Endothelial cell of umbilical vein (primary cell): ENCODE results near the gene GID4. TPM values are rescaled to one million over a fixed set of nuclear protein-coding genes. Genes with fewer than 3 reads are reported as not detected.

Experiments used
- BruUV-seq: library from RNA; stranded (reverse); fragments of 400-500 nt; replicated peaks from 2 replicates; lab custom pipeline; 2021; lab: Mats Ljungman, UMichigan
- CTCF ChIA-PET: fragments of 300-600, 350-600 bp; sonication (Branson Sonifier 250); formaldehyde crosslinking; loops from one replicate; lab custom pipeline; 2021; ENCODE audit warnings: antibody characterized with exemption, inconsistent platforms; lab: Charles Lee
- POLR2A ChIA-PET: fragments of 300-600, 350-600 bp; sonication (Branson Sonifier 250); formaldehyde crosslinking; loops from one replicate; lab custom pipeline; 2021; ENCODE audit warnings: antibody characterized with exemption, inconsistent platforms; lab: Charles Lee
- DNase-seq: peaks from one replicate; pipeline ENCODE4 v3.0.0-alpha.2; 2011; ENCODE audit warnings: low read depth, low spot score
- FAIRE-seq: peaks from 2 replicates; lab custom pipeline; 2011; peaks lifted over from hg19 to GRCh38; lab: Jason Lieb, UNC
- H2AFZ ChIP-seq: 2 replicates; pipeline ENCODE4 v1.6.0; 2012; ENCODE audit warnings: low read depth, low read length, control low read depth, inconsistent platforms
- H3K27ac ChIP-seq: 2 replicates; pipeline ENCODE4 v1.5.1; 2011; ENCODE audit warnings: low read depth, mild to moderate bottlenecking, control low read depth, low read length, moderate library complexity; ENCODE audit not compliant: insufficient read depth
- H3K27me3 ChIP-seq, 2 experiments: 2 replicates each; pipeline versions ENCODE4 v1.6.0 to v1.6.1; 2011; ENCODE audit warnings: low read length in 2 of 2, mixed read lengths in 1 of 2; ENCODE audit not compliant: control insufficient read depth in 2 of 2, insufficient read depth in 2 of 2
- H3K36me3 ChIP-seq, 2 experiments: 2 replicates in 1 of 2; 3 replicates in 1 of 2; pipeline ENCODE4 v1.5.1; 2011; ENCODE audit warnings: low read length in 2 of 2, mild to moderate bottlenecking in 1 of 2, moderate library complexity in 1 of 2; ENCODE audit not compliant: control insufficient read depth in 2 of 2, insufficient read depth in 2 of 2; ENCODE audit errors: extremely low read depth in 1 of 2
- H3K4me1 ChIP-seq: 3 replicates; pipeline ENCODE4 v1.5.1; 2011; ENCODE audit warnings: mild to moderate bottlenecking, low read length; ENCODE audit not compliant: control insufficient read depth, insufficient read depth; ENCODE audit errors: extremely low read depth
- H3K4me2 ChIP-seq: 2 replicates; pipeline ENCODE4 v1.6.1; 2011; ENCODE audit warnings: low read length, control low read depth, mixed read lengths; ENCODE audit not compliant: insufficient read depth
- H3K4me3 ChIP-seq, 3 experiments: fragments of 200-600 bp in 1 of 3; sonication (generic), shearing (Covaris generic) in 1 of 3; replicated peaks in 1 of 3; 2 replicates each; pipeline ENCODE4 v1.5.1; 2011 to 2016; ENCODE audit warnings: control low read depth in 3 of 3, low read length in 3 of 3, mild to moderate bottlenecking in 2 of 3, inconsistent platforms in 1 of 3, low read depth in 1 of 3, moderate library complexity in 1 of 3; ENCODE audit not compliant: insufficient read depth in 1 of 3
- H3K79me2 ChIP-seq: 2 replicates; pipeline ENCODE4 v1.6.0; 2012; ENCODE audit warnings: low read length, inconsistent platforms; ENCODE audit not compliant: control insufficient read depth, insufficient read depth
- H3K9ac ChIP-seq: replicated peaks from 2 replicates; pipeline ENCODE3; 2011; ENCODE audit warnings: low read length, control low read depth; ENCODE audit not compliant: insufficient read depth; ENCODE audit errors: extremely low read depth
- H3K9me1 ChIP-seq: replicated peaks from 3 replicates; pipeline ENCODE4 v1.6.0; 2011; ENCODE audit warnings: mild to moderate bottlenecking, low read length; ENCODE audit not compliant: control insufficient read depth, insufficient read depth; ENCODE audit errors: extremely low read depth
- H3K9me3 ChIP-seq: replicated peaks from 2 replicates; pipeline ENCODE4 v1.5.1; 2012; ENCODE audit warnings: low read length, inconsistent platforms; ENCODE audit not compliant: control insufficient read depth, insufficient read depth
- H4K20me1 ChIP-seq: replicated peaks from 2 replicates; pipeline ENCODE3; 2011; ENCODE audit warnings: mild to moderate bottlenecking, low read length; ENCODE audit not compliant: control insufficient read depth, insufficient read depth; ENCODE audit errors: extremely low read depth
- CTCF ChIP-seq, 2 donors: IDR thresholded peaks; 1 replicate in 1 of 2; 2 replicates in 1 of 2; pipeline ENCODE4 v1.5.1; 2011; ENCODE audit warnings: low read length in 2 of 2, mild to moderate bottlenecking in 2 of 2, moderate library complexity in 2 of 2, control low read depth in 1 of 2, inconsistent platforms in 1 of 2, low read depth in 1 of 2; ENCODE audit not compliant: insufficient read depth in 1 of 2; ENCODE audit errors: extremely low read depth in 1 of 2
- EZH2 ChIP-seq: IDR thresholded peaks from 2 replicates; pipeline ENCODE4 v1.6.1; 2012; ENCODE audit warnings: borderline replicate concordance, low read depth, mild to moderate bottlenecking, moderate library complexity, low read length, inconsistent platforms; ENCODE audit not compliant: severe bottlenecking
- FOS ChIP-seq: IDR thresholded peaks from 2 replicates; pipeline ENCODE4 v1.6.1; 2011; ENCODE audit warnings: mild to moderate bottlenecking, low read length, moderate library complexity, borderline replicate concordance; ENCODE audit not compliant: insufficient read depth
- GATA2 ChIP-seq: IDR thresholded peaks from 2 replicates; pipeline ENCODE4 v1.7.0; 2011; ENCODE audit warnings: low read depth, mild to moderate bottlenecking, moderate library complexity, mixed read lengths, low read length; ENCODE audit not compliant: insufficient read length, insufficient read depth
- JUN ChIP-seq: IDR thresholded peaks from 2 replicates; pipeline ENCODE4 v1.6.1; 2011; ENCODE audit warnings: borderline replicate concordance, low read depth; ENCODE audit not compliant: insufficient read length, insufficient read depth
- MYC ChIP-seq: IDR thresholded peaks from one replicate; pipeline ENCODE4 v1.6.1; 2011; ENCODE audit warnings: mild to moderate bottlenecking, low read depth, low read length
- POLR2A ChIP-seq: IDR thresholded peaks from 2 replicates; pipeline ENCODE4 v1.6.1; 2012; ENCODE audit warnings: low read depth, mild to moderate bottlenecking, control low read depth, low read length
- POLR2AphosphoS5 ChIP-seq: IDR thresholded peaks from 2 replicates; pipeline ENCODE4 v1.6.1; 2012; ENCODE audit warnings: low read depth, mild to moderate bottlenecking, control low read depth, low read length, moderate library complexity; ENCODE audit not compliant: insufficient read depth
- dilution Hi-C: fragments of 300-500 bp; cut with MboI; formaldehyde crosslinking; loops from one replicate; pipeline ENCODE4 v1.15.0; 2019; ENCODE audit warnings: low sequenced_read_pairs; ENCODE audit not compliant: extremely low pct_ligation_motif_present
- intact Hi-C: fragments of 100-400 bp; cut with micrococcal nuclease; formaldehyde crosslinking; loops from one replicate; pipeline ENCODE4 v1.10.0; 2022
- polyA plus RNA-seq, 4 experiments: library from polyadenylated mRNA; depleted of rRNA in 3 of 4; stranded (reverse) in 3 of 4; unstranded in 1 of 4; fragments of >200 nt; gene quantifications; 2 replicates each; pipeline versions ENCODE4 v1.2.1 to v1.2.3, GENCODE V29; 2011 to 2012; ENCODE audit warnings: missing spikeins in 1 of 4
- total RNA-seq: library from RNA; stranded (reverse); gene quantifications from 2 replicates; pipeline ENCODE4 v1.2.3, GENCODE V29; 2021
- TF ChIP-seq, protein P1 (sequence below): IDR thresholded peaks from 2 replicates; pipeline ENCODE4 v1.6.1; 2011; ENCODE audit not compliant: insufficient read depth, insufficient read length

GID4 gene
- total and polyA plus RNA-seq, 2 donors (not counting 3 experiments of a cell fraction or from before 2014, with no cell fraction given) = 6.4 to 11.3 TPM

DNA sequence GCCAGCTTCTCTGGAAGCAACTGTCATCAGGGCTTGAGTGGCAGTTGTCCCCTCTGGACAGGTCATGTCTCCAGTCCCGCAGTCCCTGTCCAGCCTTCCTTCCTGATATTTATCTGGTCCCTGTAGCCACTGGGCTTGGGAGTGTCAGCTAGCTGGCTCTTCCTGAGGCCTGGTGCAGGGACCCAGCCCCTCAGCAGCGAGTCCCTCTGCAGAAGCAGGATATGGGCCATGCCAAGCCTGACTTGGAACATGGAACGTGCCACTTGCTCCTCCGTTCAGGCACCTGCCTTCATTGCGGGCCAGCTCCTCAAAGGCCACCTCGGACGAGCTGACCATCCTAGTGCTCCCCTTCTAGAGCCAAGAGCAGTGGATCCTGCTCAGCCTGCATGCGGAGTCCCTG, 40.3 kb upstream of the GID4 start:
- FAIRE-seq (no peak), DNase-seq (no peak)
- no peak overlapping the region for H3K9ac ChIP-seq
- no peak overlapping the region for H2AFZ ChIP-seq
- no peaks in the 10 kb centered on the region for H3K79me2 ChIP-seq
- no peak overlapping the region for H3K4me2 ChIP-seq
- no peak overlapping the region for H3K4me3 ChIP-seq
- no peaks in the 10 kb centered on the region for H4K20me1 ChIP-seq
- no peaks in the 10 kb centered on the region for H3K4me1 ChIP-seq
- ChIA-PET POLR2A (no interaction called here), CTCF (interaction anchor here (1.6 kb wide), 1 partner anchor 108 kb away, joined by 4 read pairs; no protein-coding TSS in a partner anchor)
- dilution Hi-C loops (no loop called here), intact Hi-C loops (no loop called here)
- BruUV-seq = no TSS peak
- no peaks in the 10 kb centered on the region for H3K27me3 ChIP-seq
- no peaks in the 10 kb centered on the region for H3K9me1 ChIP-seq
- no peak for TF ChIP-seq POLR2A
- TF ChIP-seq GATA2 = no peak
- no peak for TF ChIP-seq FOS
- TF ChIP-seq JUN = no peak
- no peak for TF ChIP-seq POLR2AphosphoS5
- TF ChIP-seq MYC = no peak
- no peak for TF ChIP-seq CTCF (IDR thresholded peaks at IDR 0.05; ENCODE audit: extremely low read depth in 1 of 2, insufficient read depth in 1 of 2, low read depth in 1 of 2, low read length in 2 of 2)
- TF ChIP-seq, protein P1, sequence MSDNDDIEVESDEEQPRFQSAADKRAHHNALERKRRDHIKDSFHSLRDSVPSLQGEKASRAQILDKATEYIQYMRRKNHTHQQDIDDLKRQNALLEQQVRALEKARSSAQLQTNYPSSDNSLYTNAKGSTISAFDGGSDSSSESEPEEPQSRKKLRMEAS = no peak
- no peak for TF ChIP-seq EZH2
- H3K27ac ChIP-seq = no peak overlapping the region
- no peaks in the 10 kb centered on the region for H3K9me3 ChIP-seq
- H3K36me3 ChIP-seq = no peaks in the 10 kb centered on the region
